Amniotic epithelial cell (primary cell): ENCODE results near the gene ACAD10.
"Not testable (repeated sequence)": the region's sequence is repeated elsewhere in the genome, so short reads cannot be mapped to it uniquely, and the experiment has no call there.

Experiments
- DNase-seq: peaks from one replicate; pipeline ENCODE4 v3.0.0-alpha.2; 2010; ENCODE audit warnings: low read depth

Gene ACAD10

DNA sequence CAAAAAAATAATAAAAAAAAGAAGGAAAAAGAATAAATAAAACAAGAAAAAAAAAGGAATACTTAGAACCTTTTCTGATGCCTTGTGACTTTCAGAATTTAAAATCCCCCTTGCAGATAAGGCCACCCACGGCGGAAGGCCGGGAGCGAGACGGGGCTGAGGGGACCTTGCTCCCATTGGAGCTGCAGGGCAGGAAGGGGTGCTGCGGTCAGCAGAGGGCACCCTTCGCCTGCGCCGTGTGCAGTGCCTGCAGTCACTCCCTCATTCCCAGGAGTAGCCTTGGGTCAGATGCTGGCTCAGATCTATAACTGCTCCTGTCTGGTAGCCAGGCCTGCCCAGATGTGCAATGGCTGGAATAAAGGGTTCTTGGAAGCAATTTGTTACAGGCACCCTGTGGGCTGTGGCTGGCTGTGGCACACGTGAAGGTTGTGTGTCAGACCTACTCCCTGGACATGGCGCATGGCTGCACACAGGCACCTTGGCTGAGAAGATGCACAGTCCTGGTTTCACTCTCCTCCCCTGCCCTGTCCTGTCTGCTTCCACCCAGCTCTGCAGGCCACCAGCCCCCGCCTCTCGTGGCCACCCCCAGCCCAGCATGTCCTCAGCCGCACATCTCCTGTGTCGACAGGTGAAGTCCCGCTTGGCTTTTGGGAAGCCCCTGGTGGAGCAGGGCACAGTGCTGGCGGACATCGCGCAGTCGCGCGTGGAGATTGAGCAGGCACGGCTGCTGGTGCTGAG, 67.5 kb downstream of the ACAD10 start:
- peak; percentile 62 for DNase-seq

DNA sequence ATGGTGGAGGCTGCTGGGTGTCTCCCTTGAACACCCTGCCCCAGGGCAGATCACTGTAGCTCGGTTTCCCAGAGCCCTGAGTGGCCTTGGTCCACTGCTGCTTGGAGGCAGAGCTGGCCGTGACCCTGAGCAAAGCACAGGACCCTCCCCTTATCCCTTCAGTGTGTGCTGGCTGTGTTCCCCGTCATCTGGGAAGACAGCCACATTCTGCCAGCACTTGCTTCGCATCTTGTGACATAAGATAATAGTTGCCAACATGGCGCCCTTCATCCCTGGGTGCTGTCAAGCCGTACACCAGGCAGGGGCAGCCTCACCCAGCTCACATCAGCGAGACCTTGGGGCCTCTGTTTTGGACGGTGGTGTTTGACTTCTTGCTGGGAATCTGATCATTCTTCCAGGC, 68.8 kb downstream of the ACAD10 start:
- DNase-seq, result no peak

- DNase-seq, result no peak
Observed at GRCh38 chr12:111756196-111756595, 70.3 kb downstream of the ACAD10 start.

DNA sequence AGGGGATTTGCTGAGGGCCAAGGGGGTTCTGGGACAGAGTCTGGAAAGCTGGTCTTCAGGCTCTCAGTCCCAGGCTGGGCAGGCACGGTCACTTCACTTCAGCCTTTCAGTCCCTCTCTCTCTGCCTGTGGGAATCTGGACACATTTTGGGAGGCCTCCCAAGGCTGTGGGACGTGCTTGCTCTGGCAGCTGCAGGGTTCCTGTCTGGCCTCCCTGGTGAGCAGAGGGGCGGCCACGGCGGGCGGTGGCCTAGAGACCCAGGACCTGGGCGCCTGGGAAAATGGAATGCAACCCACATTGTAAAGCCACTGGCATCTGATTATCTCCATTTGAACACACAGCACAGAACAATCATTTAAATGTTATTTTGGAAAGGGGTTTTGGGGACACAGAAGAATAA, 70.8 kb downstream of the ACAD10 start:
- DNase-seq, result no peak

GRCh38 chr12:111757361-111758119, 71.7 kb downstream of the ACAD10 start:
- peak; percentile 76 for DNase-seq

- no peak for DNase-seq
Observed at GRCh38 chr12:111758120-111758561, 72.3 kb downstream of the ACAD10 start.

GRCh38 chr12:111759271-111759670, 73.4 kb downstream of the ACAD10 start:
- no peak for DNase-seq

DNA sequence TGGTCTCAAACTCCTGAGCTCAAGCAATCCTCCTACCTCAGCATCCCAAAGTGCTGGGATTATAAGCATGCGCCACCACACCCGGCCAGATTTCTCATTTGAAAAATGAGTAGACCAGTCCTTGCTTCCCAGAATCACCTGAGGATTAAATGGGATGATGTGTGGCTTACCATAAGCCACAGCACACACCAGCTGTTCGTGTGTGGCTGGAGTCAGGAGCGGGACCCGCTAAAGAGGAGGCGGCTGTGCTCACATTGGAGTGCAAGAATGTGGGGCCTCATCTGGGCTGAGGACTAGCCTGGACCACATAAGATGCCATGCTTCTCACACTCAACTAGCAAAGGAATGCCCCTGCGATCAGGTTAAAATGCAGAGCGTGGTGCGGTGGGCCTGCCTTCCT, 74.1 kb downstream of the ACAD10 start:
- peak; percentile 56 for DNase-seq

GRCh38 chr12:111761099-111761498, 75.2 kb downstream of the ACAD10 start:
- DNase-seq, result no peak

GRCh38 chr12:111761706-111762105, 75.9 kb downstream of the ACAD10 start:
- DNase-seq, result no peak

DNA sequence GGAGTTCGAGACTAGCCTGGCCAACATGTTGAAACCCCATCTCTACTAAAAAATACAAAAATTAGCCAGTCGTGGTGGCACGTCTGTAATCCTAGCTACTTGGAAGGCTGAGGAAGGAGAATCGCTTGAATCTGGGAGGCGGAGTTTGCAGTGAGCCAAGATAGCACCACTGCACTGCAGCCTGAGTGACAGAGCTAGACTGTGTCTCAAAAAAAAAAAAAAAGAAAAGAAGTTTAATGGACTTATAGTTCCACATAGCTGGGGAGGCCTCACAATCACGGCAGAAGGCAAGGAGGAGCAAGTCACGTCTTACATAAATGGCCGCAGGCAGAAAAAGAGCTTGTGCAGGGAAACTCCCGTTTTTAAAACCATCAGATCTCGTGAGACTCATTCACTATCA, 77.7 kb downstream of the ACAD10 start:
- not testable (repeated sequence) for DNase-seq

GRCh38 chr12:111764120-111764821, 78.4 kb downstream of the ACAD10 start:
- DNase-seq, result no peak

- peak; percentile 39 for DNase-seq
Observed at GRCh38 chr12:111766608-111767361, 80.9 kb downstream of the ACAD10 start, which contains the start of gene ALDH2. ALDH2 (plus strand) TSS chr12:111766933; CDS start chr12:111766983, 50 bp downstream.

DNA sequence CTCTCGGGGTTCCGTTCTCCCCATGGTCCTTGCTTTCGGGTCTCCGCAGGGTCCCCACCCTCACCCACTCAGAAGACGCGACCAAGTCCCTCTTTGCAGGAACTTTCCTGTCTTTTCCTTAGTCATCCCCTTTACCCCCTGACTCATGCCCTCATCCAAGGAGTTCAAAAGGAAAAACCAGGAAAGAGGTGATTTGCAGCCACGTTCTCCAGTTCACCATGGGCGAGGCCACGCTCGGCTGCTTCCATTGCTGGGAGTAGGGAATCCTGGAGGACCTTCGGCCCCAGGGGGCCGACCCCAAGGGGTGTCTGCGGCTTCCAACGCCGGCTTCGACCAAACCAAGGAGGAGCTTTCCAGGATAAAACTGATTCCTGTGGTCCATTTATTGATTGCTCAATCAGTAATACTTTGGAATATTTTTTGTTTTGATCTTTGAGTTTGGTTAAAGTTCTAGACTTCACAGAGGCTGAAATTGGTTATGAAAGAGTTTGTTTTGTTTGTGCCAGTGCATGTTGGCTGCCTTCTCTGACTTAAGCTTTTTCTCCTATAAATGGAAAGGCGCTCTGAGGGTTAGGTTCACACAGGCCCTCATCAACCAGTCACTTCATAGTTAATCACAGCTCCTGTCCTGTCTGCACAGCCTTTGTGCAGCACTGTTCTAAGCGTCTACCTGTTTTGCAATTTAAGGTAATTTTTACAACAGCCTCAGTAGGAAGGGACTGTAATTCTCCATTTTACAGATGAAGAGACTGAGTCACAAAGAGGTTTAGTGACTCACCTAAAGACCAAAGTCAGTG, 81.7 kb downstream of the ACAD10 start:
- peak; percentile 43 for DNase-seq

- DNase-seq, result no peak
Observed at GRCh38 chr12:111768159-111768895, 82.5 kb downstream of the ACAD10 start.

DNA sequence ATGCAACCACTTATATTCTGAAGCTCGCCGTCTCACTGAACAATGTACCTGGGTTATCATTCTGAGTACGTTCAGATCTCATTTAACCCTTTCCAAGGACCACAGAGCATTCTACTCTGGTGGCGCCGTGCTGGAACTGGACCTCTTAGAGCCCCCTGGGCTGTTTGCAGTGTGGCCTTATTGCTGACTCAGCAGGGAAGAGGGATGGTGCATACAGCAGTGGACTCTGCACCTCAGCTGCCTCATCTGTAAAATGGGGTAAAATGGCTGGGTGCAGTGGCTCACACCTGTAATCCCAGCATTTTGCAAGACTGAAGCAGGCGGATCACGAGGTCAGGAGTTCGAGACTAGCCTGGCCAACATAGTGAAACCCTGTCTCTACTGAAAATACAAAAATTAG, 83.7 kb downstream of the ACAD10 start:
- DNase-seq, result no peak

DNA sequence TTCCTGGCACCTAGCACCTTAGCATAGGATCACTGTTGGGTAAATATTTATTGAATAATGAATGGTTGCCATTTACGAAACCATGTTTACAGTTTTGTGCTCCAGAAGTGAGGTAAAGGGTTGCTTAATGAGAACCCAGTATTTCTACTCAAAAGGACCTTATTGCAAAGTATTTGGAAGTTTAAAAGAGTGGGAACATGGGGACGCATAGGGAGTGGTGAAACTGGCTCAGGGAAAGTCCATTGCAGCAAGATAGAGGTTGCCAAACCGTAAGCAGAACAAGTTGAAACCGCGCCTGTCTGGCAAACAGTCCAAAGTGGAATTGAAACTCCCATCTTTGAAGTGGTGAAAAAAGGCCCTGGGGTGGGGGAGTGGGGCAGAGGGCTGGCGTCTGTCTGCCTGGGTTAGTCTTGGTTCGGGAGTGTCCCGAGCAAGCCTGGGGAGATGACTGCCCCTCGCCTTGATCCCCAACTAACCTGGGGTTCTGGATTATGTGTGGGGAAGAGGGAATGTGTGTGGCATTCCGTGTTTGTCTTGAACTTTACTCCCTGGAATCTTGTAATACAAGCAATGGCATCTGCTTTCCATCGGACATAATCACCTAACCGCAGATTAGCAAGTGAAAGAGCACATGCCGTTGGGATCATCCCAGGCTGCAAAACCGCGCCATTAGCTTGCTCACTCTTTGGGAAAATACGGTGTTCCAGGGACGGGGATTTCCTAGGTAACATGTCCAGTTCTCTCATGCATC, 88.1 kb downstream of the ACAD10 start:
- peak; percentile 99 for DNase-seq

- DNase-seq, result peak; percentile 97
Observed at GRCh38 chr12:111775205-111776193, 89.6 kb downstream of the ACAD10 start.
